ENCODE measurements around the gene NAT14.

The NAT14 gene

GRCh38 chr19:55441319-55441691 is 43.7 kb upstream of the NAT14 start:
- H3K27me3 ChIP-seq (replicated peaks; ENCODE audit: control insufficient read depth, insufficient read depth, low read length), result peaks cover 3% of the 10 kb centered on the region; the same call in 1 of the 2 replicates
- no peaks in the 10 kb centered on the region for H3K36me3 ChIP-seq (ENCODE audit: control insufficient read depth, insufficient read depth, low read length)
- TF ChIP-seq, protein P1, sequence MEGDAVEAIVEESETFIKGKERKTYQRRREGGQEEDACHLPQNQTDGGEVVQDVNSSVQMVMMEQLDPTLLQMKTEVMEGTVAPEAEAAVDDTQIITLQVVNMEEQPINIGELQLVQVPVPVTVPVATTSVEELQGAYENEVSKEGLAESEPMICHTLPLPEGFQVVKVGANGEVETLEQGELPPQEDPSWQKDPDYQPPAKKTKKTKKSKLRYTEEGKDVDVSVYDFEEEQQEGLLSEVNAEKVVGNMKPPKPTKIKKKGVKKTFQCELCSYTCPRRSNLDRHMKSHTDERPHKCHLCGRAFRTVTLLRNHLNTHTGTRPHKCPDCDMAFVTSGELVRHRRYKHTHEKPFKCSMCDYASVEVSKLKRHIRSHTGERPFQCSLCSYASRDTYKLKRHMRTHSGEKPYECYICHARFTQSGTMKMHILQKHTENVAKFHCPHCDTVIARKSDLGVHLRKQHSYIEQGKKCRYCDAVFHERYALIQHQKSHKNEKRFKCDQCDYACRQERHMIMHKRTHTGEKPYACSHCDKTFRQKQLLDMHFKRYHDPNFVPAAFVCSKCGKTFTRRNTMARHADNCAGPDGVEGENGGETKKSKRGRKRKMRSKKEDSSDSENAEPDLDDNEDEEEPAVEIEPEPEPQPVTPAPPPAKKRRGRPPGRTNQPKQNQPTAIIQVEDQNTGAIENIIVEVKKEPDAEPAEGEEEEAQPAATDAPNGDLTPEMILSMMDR (IDR thresholded peaks at IDR 0.05; ENCODE audit: insufficient read depth, low read length, poor library complexity, severe bottlenecking), result no peak
- no peak overlapping the region for H3K4me3 ChIP-seq (replicated peaks; ENCODE audit: low read depth, low read length)
- no peak for DNase-seq (ENCODE audit: extremely low read depth, insufficient read length)

DNA sequence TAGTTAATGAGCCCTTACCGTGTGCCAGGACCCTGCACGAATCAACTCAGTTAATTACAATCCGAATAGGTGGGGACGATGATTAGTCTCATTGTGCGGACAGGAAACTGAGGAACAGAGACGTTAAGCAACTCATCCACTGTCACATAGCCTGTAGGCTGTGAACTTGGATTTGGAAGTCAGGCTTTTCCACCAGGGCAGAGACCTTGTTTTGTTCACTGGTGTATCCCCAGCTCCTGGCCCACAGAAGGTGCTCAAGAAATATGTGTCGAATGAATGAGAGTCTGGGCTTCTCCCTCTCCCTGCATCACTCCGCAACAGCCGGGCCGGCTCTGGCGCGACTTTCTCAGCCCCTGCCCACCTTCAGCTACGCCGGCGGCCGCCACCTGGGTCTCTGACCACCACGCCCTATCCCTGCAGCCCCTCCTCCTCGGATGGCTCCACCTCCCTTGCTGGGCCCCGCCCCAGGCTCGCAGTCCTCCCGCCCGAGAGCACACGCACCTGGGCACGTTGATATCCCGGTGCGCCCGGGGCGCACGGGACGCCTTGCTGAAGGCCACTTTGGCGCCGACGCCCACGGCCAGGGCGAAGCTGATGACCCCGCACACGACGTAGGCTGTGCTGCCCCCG is 43.2 kb upstream of the NAT14 start:
- peaks cover 3% of the 10 kb centered on the region; the same call in 1 of the 2 replicates for H3K27me3 ChIP-seq (replicated peaks; ENCODE audit: control insufficient read depth, insufficient read depth, low read length)
- TF ChIP-seq, protein P1 (IDR thresholded peaks at IDR 0.05; ENCODE audit: insufficient read depth, low read length, poor library complexity, severe bottlenecking), result no peak
- H3K4me3 ChIP-seq (replicated peaks; ENCODE audit: low read depth, low read length), result no peak overlapping the region
- no peaks in the 10 kb centered on the region for H3K36me3 ChIP-seq (ENCODE audit: control insufficient read depth, insufficient read depth, low read length)
- no peak for DNase-seq (ENCODE audit: extremely low read depth, insufficient read length)

DNA sequence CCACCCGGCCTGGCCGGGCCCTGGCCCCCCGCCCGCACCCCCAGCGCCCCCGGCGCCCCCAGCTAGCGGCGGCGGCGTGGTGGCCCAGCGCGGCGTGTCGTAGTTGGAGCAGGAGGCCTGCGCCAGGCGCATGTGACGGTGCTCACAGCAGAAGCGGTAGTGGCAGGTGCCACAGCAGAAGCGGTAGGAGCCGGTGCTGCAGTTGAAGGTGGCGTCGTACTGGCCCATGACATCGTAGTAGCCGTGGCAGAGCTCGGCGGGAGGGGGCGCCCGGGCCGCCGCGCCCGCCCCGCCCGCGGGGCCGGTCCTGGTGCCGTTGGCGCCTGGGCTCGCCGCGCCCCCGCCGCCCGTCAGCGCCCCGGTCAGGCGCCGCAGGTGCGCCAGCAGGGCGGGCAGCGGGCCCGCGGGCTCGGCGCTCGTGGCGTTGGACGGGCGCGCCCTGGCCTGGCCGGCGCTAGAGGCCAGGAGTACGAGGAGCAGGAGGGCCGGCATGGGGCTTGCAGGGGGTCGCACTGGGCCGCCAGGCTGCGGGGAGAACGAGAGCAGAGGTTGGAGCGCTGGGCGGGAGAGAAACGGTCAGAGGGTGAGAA is 42.5 kb upstream of the NAT14 start:
- no peak overlapping the region for H3K4me3 ChIP-seq (replicated peaks; ENCODE audit: low read depth, low read length)
- DNase-seq (ENCODE audit: extremely low read depth, insufficient read length), result no peak
- no peaks in the 10 kb centered on the region for H3K36me3 ChIP-seq (ENCODE audit: control insufficient read depth, insufficient read depth, low read length)
- TF ChIP-seq, protein P1 (IDR thresholded peaks at IDR 0.05; ENCODE audit: insufficient read depth, low read length, poor library complexity, severe bottlenecking), result no peak
- H3K27me3 ChIP-seq (replicated peaks; ENCODE audit: control insufficient read depth, insufficient read depth, low read length), result peaks cover 3% of the 10 kb centered on the region; the same call in 1 of the 2 replicates

DNA sequence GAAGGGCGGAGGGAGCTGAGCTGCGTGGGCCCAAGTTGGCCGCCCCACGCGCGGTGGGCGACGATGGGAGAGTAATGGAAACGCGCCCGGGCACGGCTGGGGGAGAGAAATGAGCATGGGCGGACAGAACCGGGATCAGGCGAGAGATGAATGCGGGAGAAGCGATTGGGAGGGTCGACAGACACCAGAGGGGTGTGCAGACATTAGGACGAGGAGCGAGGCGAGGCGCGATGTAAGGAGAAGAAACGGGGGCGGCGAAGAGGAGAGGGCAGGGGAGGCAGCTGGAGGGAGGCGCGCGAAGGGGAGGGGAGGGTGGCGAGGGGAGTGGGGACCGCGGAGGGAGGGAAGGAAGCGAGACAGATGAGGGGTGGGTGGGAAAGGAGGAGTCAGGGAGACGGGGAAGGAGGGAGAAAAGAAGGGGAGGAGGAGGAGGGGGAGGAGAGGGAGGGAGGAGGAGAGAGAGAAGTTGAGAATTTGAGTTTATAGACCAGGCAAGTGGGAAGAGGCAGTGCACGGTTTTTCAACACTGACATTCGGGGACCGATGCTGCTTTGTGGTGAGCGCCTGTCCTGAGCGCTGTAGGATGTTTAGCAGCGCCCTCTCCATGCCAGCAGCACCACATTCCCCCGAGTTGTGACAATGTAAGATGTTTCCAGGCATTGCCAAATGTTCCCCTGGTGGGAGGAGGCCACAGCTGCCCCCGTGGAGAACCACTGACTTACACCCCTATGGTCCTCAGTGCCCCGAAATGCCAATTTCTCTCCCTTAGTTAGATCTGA is 41.8 kb upstream of the NAT14 start, which contains the start of gene SHISA7:
Gene SHISA7 (minus strand): TSS at position 256 of the 779 bp plus-strand sequence. CDS start 437 bp downstream, outside the sequence.
- TF ChIP-seq, protein P1 (IDR thresholded peaks at IDR 0.05; ENCODE audit: insufficient read depth, low read length, poor library complexity, severe bottlenecking), result no peak
- H3K4me3 ChIP-seq (replicated peaks; ENCODE audit: low read depth, low read length), result no peak within 1 kb of the TSS
- no peaks in the 10 kb centered on the region for H3K36me3 ChIP-seq (ENCODE audit: control insufficient read depth, insufficient read depth, low read length)
- H3K27me3 ChIP-seq (replicated peaks; ENCODE audit: control insufficient read depth, insufficient read depth, low read length), result peaks cover 3% of the 10 kb centered on the region; the same call in 1 of the 2 replicates
- DNase-seq (ENCODE audit: extremely low read depth, insufficient read length), result no peak

DNA sequence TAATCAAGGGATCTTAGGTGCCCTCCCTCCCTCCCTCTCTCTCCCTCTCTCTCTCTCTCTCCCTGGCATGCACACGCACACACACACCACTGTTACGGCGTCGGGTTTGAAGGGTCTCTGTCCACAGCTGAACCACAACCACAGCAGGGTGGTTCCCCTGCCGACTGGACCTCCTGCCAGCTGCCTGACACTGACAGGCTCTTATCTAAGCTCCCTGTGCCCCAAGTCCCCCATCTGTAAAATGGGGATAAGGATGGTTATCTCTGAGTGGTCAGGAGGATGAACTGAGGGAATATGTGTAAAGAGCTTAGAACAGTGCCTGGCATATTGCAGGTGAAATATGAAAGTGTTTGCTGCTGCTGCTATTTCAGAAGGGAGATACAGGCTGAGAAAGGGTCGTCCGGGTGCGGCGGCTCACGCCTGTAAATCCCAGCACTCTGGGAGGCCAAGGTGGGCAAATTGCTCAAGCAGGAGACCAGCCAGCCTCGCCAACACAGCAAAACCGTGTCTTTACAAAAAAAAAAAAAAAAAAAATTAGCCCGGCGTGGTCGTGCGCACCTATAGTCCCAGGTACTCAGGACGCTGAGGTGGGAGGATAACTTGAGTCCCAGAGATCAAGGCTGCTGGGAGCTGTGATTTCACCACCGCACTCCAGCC is 41.0 kb upstream of the NAT14 start:
- TF ChIP-seq, protein P1 (IDR thresholded peaks at IDR 0.05; ENCODE audit: insufficient read depth, low read length, poor library complexity, severe bottlenecking), result no peak
- no peak for DNase-seq (ENCODE audit: extremely low read depth, insufficient read length)
- Histone ChIP-seq H3K27me3 (replicated peaks; ENCODE audit: control insufficient read depth, insufficient read depth, low read length) (peaks cover 3% of the 10 kb centered on the region; the same call in 1 of the 2 replicates), H3K36me3 (ENCODE audit: control insufficient read depth, insufficient read depth, low read length) (no peaks in the 10 kb centered on the region), H3K4me3 (replicated peaks; ENCODE audit: low read depth, low read length) (no peak overlapping the region)

Data from GM06990 (cell line).